ENCODE results near the gene PITX2. TPM values are rescaled to one million over a fixed set of nuclear protein-coding genes. Genes with fewer than 3 reads are reported as not detected.

PITX2 gene
- total RNA-seq = 1.0 TPM
- long read RNA-seq, partial matches to known transcripts = 0 of 3 reads
- long read RNA-seq, other reads (novel, unspliced or antisense) = 0 of 3 reads

DNA sequence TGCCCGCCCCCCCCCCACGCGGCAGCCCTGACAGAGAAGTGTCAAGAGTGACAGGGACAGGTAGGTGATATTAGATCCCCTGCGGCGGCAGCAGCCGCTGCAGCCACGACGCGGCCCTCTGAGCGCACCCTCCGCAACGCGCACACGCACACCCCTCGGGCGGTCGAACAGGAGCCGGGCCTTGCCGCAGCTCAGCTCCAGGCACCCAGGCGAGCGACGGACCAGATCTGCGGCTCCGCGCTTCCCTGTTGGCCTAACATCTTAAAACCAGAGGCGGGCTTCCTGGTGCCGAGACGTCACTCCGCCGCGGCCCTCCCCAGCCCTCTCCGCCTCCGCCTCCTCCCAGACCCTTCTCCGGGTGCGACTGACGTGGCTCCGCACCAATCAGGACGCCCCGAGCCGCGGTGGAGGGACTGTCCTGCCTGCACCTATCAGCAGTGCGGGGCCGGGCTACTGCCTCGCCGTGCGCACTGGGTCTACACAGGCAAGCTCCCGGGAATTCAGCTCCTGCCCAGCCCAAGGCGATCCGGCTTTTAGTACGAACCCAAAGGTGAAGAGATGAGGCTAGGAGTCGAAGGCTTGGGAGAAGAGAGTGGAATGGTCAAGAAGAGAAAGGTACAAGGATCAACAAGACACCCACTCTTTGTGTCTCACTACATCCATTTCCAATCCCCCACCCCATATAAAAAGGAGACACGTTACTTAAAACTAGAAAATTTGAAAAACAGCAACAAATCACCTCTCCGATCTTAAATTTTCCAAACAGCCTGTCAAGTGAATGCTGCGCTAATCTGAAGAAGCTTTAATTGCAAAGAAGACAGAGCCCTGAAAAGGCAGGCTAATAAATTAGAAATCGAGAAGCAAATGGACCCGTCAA, at the start of gene PITX2:
PITX2 (minus strand) TSS at position 237 of the 877 bp plus-strand sequence. CDS start 617 bp downstream, outside the sequence.
- intact Hi-C loops (cut with DNase I) = no loop called here
- no peak for DNase-seq (ENCODE audit: low spot score)

DNA sequence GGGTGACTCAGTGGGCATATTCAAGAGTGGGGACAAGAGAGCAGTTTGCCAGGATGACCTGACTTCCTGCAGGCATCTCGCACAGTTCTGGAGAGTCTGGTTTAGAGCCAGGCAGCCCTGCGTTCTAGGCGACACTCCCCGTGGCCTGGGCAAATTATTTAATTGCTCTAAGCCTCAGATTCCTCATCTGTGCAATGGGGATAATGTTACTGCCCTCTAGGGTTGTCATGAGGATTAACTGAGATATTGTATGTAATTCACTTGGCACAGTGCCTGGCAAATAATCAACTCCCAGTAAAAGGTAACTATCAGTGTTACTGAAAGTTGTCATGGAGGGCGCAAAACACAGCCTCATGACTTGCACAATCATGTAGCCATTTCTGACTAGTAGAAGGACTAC, 48.8 kb upstream of the PITX2 start:
- no peak for DNase-seq (ENCODE audit: low spot score)

DNA sequence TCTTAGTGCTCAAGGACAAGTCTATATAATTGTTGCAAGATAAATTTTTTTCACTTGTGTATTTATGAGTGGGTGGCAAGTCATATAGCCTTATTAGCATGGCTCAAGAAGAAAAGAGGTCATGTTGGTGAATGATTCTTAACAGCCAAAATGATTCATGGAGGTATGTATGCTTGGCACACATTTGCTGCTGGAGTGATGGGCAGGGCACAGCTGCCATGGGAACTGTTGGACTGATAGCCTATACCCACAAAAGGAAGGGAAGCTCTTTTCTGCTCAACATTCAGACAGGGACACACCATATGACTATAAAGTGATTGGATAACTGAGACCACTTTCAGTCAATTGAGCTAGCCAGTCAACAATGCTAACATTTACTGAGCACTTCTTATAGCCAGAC, 46.8 kb upstream of the PITX2 start:
- DNase-seq (ENCODE audit: low spot score) = no peak
- intact Hi-C loops (cut with DNase I) = no loop called here

More for the DNA sequence above, 48.8 kb upstream of the PITX2 start:
- intact Hi-C loops (cut with DNase I) = no loop called here

DNA sequence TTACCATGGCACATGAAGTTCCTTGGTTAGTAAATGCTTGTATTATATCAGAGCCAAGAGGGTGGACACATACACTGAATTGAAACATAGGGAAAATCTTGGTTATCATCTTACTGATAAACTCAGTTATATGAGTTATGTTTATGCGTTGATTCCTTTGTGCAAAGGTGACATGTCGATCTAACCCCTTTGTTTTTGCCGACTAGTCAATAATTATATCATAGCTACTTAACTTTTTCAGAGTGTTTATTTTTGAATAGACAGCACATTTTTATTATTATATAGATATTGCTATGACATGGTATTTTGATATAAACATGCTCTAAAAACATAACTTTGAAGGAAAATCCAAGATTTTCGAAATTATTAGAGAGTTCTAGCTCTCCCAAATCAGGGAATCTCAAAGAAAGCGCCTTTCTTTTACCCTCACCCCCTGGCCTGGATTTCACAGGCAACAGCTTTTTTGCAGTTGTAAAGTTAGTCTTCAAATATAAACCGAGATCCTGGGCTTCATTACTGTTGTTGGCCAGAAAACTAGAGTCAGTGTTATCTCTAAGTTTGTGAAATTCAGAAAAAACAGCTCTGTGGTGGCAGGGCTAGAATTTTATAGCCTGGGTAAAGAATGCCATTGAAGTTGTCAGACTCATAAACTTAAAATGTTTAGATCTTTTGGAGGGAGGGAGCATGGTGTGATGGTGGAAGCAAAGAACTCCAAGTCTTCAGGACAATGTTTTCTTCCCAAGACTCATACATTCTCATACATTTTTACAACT, 45.8 kb upstream of the PITX2 start:
- intact Hi-C loops (cut with DNase I) = no loop called here
- no peak for DNase-seq (ENCODE audit: low spot score)

DNA sequence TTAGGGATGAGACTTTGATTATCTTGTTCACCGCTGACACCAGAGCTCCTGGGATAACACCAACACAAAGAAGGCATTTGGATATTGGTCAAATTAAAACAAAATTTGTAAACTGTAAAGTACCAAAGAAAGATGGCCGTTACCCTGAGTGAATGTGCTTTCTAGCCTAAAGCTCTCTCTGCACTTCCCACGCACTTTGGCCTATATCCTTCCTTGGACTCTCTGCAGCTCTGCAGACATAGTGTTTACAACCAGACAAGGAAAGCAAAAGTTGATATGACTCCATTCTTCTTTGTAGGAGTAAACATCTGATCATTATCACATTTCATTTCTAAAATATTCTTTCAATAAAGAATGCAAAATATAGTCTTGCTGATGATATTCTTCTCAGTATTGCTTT, 44.8 kb upstream of the PITX2 start:
- intact Hi-C loops (cut with DNase I) = no loop called here
- no peak for DNase-seq (ENCODE audit: low spot score)

DNA sequence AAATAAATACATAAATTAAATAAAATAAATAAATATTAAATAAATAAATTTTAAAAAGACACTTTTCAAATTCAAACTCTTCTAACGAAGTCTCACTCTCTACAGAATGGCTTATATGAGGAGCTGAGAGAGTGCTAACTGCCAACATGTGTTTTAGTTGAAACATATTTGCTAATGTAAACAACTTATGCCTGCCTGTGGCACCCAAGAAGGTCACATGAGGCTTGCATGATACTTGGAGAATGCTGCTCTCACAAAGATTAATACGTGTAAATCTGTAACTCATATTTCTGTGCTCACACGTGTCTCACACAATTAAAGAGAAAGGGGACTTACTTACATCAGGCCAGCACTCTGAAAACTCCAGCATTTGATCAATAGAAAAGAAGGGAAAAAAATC, 43.2 kb upstream of the PITX2 start:
- no peak for DNase-seq (ENCODE audit: low spot score)
- intact Hi-C loops (cut with DNase I) = no loop called here

DNA sequence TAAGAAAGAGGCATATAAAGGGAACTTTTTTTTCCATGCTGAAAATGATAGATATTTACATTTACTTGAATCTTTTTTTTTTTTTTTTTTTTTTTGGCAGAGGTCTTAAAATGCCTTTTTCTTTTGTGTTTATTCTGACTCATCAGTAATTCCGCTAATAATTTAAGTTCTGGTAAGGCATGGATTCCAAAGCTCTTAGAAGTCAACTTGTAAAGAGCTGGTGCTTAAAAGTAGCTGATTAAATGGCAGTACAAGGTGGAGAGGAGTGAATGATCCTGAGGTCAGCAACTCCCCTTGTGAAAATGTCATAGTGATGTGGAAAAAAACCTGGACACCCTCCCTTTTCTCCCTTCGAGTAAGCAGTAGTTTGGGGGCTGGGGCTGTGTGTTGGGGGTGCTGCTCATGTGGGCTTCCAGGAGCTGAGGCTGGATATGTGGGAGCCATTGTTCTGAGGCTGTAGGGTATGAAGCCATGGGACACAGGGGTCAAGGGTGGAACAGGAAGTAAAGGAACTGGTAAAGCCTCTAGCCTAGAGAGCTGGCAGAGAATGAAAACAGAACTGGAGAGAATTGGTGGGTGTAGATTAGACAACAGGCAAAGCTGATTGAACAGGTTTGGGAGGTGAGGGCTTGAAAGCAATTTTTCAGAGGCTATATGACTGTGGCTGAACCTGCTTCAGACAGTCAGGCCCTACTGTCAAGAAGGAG, 41.0 kb upstream of the PITX2 start:
- DNase-seq (ENCODE audit: low spot score) = no peak
- intact Hi-C loops (cut with DNase I) = no loop called here

DNA sequence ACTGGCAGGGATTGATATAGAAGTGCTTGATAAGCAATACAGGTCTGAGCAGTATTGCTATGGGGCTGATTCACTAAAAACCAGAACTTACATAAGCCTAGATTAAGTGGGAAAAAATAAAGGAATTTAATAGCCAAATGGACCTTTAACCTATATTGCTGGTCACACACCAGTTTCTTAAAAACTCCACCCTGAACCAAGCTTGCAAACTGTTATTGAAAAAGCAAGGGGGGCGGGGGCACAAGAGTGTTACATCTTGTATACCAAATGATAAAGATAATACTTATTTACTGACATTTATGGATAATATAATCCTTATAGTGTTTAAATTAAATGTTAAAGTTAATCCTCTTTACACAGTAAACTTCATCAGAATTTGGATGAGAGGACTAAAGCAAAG, 40.3 kb upstream of the PITX2 start:
- intact Hi-C loops (cut with DNase I) = no loop called here

DNA sequence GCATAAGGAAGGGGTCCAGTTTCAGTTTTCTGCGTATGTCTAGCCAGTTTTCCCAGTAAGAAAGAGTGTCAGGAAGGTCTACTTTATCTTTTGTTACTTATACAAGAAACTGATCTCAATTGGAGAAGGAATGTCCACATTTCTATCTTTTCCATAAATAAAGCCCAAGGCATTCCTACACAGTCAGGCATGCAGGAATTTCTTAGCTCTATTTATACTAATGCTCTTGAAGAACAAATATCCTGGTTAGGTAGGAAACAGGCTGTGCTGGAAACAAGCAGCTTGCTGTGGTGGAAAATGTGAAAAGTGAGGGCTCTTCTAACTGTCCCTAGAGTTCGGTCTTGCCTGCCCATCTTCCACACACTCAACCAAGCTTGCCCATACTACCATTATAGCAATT, 37.9 kb upstream of the PITX2 start:
- intact Hi-C loops (cut with DNase I) = no loop called here
- no peak for DNase-seq (ENCODE audit: low spot score)

More for the DNA sequence above, 40.3 kb upstream of the PITX2 start:
- no peak for DNase-seq (ENCODE audit: low spot score)

DNA sequence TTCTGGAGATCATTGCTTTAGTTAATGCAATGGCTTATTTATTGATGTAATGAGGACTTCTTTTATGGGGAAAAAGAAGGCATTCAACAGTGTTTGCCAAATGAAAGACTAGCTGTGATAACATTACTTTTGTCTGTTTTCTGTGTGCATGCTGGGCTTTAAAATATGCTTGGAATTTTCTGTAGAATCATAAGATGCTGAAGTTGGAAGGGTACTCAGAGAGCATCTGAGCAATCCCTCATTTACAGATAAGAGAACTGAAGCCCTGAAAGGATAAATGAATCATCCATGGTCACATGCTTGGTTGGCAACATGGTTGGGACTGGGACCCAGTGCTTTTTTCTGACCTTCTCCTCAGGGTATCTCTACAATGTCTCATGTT, 31.4 kb upstream of the PITX2 start:
- no peak for DNase-seq (ENCODE audit: low spot score)
- intact Hi-C loops (cut with DNase I) = no loop called here

DNA sequence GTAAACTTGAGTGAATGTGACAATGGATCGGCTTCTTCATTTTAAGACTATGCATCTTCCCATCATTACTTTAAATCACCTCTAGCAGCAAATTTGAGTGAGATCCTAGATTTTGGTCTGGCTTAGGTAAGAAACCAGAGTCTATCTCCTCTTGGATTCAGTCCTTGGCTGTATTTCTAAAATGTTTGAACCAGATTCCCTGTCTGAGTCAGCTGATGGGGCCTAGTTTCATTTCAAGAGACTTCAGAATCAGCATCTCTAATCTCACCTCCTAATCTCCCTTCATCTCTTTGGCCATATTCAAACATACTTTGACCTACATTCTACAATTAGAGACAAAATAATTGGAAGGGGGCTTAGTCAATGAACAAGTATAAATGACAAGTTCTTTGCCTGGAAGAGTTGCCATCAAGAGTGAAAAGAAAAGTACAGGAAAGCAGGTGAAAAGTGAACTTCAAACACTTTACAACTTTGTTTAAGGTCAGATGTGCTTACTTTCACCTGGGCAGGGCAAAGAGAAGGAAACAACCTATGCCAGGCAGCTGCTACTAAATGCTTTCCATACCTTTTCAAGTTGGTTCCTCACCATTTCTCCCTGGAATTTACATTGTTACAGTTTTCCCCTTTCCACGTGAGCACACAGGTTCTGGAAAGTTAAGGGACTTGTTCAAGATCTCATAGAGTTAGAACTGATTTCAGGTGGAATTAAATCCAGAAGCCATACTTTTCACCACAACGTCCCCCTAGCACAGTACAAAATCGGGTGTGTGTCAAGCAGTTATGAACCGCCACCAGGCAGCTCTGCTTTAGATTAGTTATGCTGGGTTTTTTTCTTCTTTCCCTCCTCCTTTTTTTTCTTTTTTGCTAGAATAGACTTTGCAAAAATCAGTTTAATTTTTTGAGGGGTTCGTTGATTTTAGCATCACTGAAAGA, 30.7 kb upstream of the PITX2 start:
- no peak for DNase-seq (ENCODE audit: low spot score)
- intact Hi-C loops (cut with DNase I) = no loop called here

DNA sequence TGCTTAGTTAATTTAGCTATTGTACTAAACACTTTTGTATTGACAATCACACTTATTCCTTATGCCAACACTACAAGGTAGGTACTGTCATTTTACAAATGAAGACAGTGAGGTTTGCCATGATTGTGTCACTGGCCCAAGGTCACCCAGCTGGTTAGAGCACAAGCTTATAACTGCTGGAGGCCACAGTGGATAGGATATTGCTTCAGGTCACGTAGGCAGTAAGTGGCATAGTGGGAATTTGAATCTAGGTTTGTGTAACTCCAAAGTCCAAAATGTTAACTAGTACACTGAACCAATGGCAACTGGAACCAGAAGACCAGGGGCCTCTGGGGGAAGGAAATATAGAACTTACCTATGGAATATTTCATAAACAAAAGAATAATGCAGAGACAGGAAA, 21.1 kb upstream of the PITX2 start:
- intact Hi-C loops (cut with DNase I) = no loop called here
- DNase-seq (ENCODE audit: low spot score) = no peak

DNA sequence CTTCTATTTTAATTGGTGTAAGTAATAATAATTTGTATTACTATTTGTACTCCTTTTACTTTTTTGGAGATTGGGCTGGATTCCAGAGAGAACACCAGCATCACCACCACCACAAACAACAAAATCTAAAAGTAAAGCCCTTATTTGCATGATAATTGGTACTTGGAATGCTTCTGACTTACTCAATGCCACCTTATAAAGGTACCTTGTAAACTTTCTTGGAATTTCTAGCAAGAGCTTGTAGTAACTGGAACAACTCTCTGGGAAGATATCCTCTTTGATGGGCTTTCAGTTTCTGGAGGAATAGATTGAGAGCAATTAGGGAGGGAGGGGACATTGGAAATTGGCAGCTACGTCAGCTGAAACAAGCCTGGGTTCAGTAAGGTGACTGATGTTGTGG, 20.2 kb upstream of the PITX2 start:
- DNase-seq (ENCODE audit: low spot score) = no peak
- intact Hi-C loops (cut with DNase I) = no loop called here

DNA sequence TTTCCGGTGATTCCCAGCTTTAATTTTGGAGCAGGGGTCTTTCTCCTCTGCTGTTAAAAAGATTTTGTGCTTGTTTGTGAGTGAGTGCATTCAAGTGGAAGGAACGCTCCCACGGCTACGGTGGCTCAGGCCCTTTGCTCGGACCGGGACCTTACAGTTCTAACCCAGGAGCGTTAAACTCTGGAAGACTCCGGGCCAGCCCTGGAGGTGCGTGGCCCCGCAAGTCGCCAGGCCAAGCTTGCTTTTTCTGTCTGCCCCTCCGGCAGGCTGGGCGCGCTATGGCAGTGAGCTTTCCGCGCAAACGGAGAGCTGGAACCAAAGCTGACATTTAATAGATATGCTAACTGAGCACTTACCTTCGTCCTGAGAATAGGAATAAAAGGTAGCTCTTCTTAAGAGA, 18.3 kb upstream of the PITX2 start:
- intact Hi-C loops (cut with DNase I) = no loop called here
- DNase-seq (ENCODE audit: low spot score) = no peak

DNA sequence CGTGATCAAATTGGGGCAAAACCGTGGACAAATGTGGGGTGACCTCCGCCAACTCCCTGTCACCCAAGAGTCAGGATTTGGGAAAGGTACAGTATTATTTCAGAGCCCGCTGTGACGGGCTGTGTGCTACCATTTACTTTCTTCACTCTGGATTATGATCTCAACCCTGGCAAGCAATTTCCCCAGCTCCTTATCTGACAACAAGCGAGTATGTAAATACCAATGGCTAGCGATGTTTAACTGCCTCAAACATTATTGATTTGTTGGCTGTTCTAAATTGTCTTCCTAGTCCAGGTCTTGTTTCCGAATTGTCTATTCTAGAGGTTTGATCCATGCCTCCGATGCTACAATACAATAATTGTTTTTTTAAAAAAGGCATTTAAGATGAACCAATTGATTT, 17.7 kb upstream of the PITX2 start:
- intact Hi-C loops (cut with DNase I) = no loop called here
- DNase-seq (ENCODE audit: low spot score) = no peak

DNA sequence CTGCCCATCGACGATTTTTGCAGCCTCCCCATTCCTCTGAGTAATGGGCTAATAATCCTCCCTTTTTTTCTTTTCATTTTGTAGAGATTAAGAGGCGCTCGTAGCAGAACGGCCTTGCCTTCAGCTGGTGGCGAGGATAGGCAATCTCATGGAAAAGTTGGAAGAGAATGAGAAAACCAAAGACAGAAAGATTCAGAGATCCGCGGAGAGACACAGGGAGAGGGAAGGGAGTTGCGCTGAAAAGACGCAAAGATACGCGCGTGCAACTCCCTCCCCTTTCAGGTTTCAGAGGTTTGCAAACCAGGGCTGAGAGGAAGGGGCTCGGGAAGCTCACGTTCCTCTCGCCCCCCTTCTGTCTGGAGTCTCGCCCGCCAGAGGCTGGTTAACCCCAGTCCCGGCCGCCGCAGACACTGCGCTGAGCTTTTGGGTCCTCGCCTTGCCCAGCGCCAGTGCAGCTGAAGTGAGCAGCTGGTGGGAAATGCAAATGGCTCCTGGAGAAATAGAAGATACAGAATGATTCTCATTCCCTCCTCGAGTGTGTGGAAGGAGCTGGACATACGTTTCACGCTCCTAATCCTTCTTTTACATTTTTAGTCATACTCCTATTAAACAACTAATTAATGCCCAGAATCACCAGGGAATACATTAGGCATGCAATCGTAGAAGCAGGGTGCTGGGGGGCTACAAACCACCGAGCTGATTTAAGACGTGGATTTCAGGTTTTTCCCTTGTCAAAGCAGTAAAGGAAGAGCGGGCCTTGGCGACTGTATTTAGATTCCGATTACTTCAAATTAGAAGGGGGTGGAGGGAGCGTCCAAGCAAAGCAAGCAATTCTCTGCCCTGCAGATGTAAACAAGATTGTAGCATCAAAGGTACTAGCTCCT, 16.6 kb upstream of the PITX2 start:
- intact Hi-C loops (cut with DNase I) = no loop called here
- no peak for DNase-seq (ENCODE audit: low spot score)

DNA sequence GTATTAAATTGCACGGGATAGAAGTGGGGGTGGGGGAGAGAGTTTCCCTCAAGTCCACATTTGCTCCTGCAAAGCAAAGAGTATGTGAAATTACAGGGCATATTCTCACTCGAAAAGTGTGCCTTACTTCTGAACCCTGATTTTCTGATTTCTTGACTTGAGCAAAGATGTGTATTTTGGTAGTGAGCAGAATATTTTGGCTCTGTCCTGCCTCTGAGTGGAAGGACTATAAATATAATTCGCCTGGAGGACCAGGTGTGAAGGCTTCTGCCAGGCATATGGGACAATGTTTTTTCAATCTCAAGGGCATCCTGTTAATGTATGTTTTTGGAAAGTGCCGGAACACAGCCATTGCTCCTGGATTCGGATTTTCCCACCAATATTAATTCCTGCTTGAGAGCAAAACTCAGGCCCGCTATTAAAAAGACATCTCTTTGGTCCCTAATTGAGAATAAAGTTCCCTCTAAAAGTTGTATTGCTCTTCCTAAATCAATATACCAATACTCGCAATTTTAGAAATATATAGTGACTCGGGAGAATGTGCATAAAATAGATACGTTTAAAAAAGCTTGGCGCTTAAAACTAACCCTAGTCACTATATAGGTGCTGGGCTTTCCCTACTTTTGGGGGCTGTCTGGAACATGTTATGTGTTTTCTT, 15.3 kb upstream of the PITX2 start:
- intact Hi-C loops (cut with DNase I) = no loop called here

More for the DNA sequence above, 15.3 kb upstream of the PITX2 start:
- DNase-seq (ENCODE audit: low spot score) = no peak

Data from cardiac septum (tissue), 1 donor.